ENCODE data around the gene MAP4K2.

The MAP4K2 gene

GRCh38 chr11:64790205-64791095, 12.6 kb downstream of the MAP4K2 start:
- no peak for DNase-seq

GRCh38 chr11:64789331-64790204, 13.4 kb downstream of the MAP4K2 start:
- no peak for DNase-seq

- no peak for DNase-seq
Observed at GRCh38 chr11:64788321-64789215, 14.4 kb downstream of the MAP4K2 start.

- peak; percentile 58 for DNase-seq
Observed at GRCh38 chr11:64787526-64788320, 15.3 kb downstream of the MAP4K2 start.

- no peak for DNase-seq
Observed at GRCh38 chr11:64786308-64786707, 16.7 kb downstream of the MAP4K2 start.

- no peak for DNase-seq
Observed at GRCh38 chr11:64784813-64785581, 18.0 kb downstream of the MAP4K2 start.

GRCh38 chr11:64778473-64779298, 24.3 kb downstream of the MAP4K2 start, which contains the start of gene SF1:
Gene SF1, minus strand, starts transcription at chr11:64778542. Its CDS starts 150 bp downstream, at chr11:64778392.
- DNase-seq = peak; percentile 99

- DNase-seq = no peak
Observed at GRCh38 chr11:64778223-64778472, 24.9 kb downstream of the MAP4K2 start.

- DNase-seq = peak; percentile 72
Observed at GRCh38 chr11:64777449-64778222, 25.4 kb downstream of the MAP4K2 start.

- DNase-seq = no peak
Observed at GRCh38 chr11:64776875-64777274, 26.1 kb downstream of the MAP4K2 start.

- DNase-seq = no peak
Observed at GRCh38 chr11:64776425-64776824, 26.6 kb downstream of the MAP4K2 start.

GRCh38 chr11:64774144-64774543, 28.9 kb downstream of the MAP4K2 start:
- no peak for DNase-seq

- DNase-seq = no peak
Observed at GRCh38 chr11:64772303-64773018, 30.6 kb downstream of the MAP4K2 start.

GRCh38 chr11:64771861-64772260, 31.2 kb downstream of the MAP4K2 start:
- no peak for DNase-seq

- DNase-seq = no peak
Observed at GRCh38 chr11:64770120-64770519, 32.9 kb downstream of the MAP4K2 start.

GRCh38 chr11:64769283-64769682, 33.7 kb downstream of the MAP4K2 start:
- no peak for DNase-seq

GRCh38 chr11:64768300-64768694, 34.7 kb downstream of the MAP4K2 start:
- no peak for DNase-seq

Data from effector CD4-positive, alpha-beta T cell (primary cell).